GM12865 (cell line): Measurements from ENCODE around the gene SLC7A10.

Experiments
- DNase-seq: peaks from one replicate; pipeline ENCODE4 v3.0.0; 2010; ENCODE audit warnings: low read depth
- H3K4me3 ChIP-seq: 2 replicates; pipeline ENCODE4 v1.5.1; 2011; ENCODE audit warnings: mild to moderate bottlenecking, low read depth, low read length, control low read depth
- TF ChIP-seq, protein P1 (sequence below): IDR thresholded peaks from 2 replicates; pipeline ENCODE4 v1.5.1; 2011; ENCODE audit warnings: low read length, control low read depth, low read depth, inconsistent platforms; ENCODE audit not compliant: insufficient read depth; ENCODE audit errors: missing control alignments

Gene SLC7A10

DNA sequence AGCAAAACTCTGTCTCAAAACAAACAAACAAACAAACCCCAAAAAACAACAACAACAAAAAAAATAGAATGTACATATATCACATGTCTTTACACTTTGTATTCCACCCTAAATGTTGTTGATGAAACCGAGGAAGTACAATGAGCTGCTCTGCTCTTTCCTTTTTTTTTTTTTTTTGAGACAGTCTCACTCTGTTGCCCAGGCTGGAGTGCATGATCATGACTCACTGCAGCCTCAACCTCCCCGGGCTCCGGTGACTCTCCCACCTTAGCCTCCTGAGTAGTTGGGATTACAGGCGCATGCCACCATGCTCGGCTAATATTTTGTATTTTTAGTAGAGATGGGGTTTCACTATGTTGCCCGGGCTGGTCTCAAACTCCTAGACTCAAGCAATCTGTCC is 62.2 kb downstream of the SLC7A10 start:
- TF ChIP-seq, protein P1, sequence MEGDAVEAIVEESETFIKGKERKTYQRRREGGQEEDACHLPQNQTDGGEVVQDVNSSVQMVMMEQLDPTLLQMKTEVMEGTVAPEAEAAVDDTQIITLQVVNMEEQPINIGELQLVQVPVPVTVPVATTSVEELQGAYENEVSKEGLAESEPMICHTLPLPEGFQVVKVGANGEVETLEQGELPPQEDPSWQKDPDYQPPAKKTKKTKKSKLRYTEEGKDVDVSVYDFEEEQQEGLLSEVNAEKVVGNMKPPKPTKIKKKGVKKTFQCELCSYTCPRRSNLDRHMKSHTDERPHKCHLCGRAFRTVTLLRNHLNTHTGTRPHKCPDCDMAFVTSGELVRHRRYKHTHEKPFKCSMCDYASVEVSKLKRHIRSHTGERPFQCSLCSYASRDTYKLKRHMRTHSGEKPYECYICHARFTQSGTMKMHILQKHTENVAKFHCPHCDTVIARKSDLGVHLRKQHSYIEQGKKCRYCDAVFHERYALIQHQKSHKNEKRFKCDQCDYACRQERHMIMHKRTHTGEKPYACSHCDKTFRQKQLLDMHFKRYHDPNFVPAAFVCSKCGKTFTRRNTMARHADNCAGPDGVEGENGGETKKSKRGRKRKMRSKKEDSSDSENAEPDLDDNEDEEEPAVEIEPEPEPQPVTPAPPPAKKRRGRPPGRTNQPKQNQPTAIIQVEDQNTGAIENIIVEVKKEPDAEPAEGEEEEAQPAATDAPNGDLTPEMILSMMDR, result no peak
- no peak overlapping the region for H3K4me3 ChIP-seq
- DNase-seq, result no peak

DNA sequence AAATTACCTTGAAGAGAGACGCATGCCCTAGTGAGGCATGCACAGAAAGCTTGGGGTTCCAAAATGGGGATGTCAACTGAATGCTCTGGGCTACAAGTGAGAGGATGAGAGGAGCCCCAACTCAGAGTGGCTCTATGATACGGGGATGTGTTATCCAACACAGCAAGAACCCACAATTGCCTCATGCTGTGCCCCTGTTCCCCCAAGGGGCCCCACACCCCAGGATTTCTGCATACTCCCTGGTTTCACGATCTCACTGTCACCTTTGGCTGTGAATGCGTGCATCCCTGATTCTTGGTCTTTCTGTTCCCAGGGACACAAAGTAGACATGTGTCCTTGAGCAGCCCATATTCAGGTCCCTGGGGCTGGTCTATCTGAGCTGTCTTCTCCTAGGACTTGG is 64.4 kb downstream of the SLC7A10 start:
- DNase-seq, result no peak
- TF ChIP-seq, protein P1, result no peak
- H3K4me3 ChIP-seq, result no peak overlapping the region

DNA sequence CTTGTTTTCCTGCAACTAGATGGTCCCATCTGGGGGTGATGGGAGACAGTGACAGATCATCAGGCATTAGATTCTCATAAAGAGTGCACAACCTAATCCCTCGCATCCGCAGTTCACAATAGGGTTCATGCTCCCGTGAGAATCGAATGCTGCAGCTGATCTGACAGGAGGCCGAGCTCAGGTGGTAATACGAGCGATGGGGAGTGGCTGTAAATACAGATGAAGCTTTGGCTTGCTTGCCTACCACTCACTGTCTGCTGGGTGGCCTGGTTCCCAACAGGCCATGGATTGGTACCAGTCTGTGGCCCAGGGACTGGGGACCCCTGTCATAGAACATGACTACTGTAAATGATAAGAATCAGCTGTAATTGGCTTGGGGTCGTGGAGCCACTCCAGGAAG is 65.8 kb downstream of the SLC7A10 start:
- TF ChIP-seq, protein P1, result no peak
- DNase-seq, result no peak
- H3K4me3 ChIP-seq, result no peak overlapping the region

DNA sequence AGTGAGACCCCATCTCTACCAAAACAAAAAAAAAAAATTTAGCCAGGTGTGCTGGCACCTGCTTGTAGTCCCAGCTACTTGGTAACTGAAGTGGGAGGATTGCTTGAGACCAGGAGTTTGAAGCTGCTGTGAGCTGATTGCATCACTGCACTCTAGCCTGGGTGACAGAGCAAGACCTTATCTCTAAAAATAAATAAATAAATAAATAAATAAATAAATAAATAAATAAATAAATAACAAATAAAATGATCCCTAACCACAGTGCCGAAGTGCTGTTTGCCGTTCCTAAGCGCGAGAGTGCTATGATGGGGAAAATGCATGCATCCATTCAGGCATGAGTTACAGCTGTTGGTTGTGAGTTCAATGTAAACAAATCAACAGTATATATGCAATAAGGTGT is 66.5 kb downstream of the SLC7A10 start:
- no peak for DNase-seq
- no peak overlapping the region for H3K4me3 ChIP-seq
- TF ChIP-seq, protein P1, result no peak
